SH-SY5Y (cell line): ENCODE results near the gene STK35.

Experiments
- GATA2 ChIP-seq: IDR thresholded peaks from 2 replicates; pipeline ENCODE4 v1.6.1; 2011; ENCODE audit warnings: mild to moderate bottlenecking, low read depth, low read length
- GATA3 ChIP-seq: IDR thresholded peaks from 2 replicates; pipeline ENCODE4 v1.6.1; 2011; ENCODE audit warnings: low read depth, mild to moderate bottlenecking, low read length, moderate library complexity

DNA sequence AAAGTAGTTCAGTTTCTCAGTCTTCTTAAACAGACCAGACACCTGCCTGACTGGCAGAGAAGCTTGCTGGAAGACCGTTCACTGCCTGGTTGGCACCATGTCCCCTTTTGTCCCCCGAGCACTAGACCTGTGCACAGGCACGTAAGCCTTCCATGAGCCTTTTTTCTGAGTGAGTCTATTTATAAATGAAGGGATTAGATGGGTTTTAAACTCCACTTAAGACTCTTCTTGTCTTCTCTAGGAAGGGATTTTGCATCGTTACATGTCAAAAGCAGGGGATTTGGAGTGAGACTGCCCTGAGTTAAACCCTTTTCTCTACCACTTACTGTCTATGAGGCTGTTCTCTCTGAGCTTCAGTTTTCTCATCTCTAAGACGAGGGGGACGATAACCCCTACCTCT lies 37.6 kb downstream of the STK35 start:
- TF ChIP-seq GATA2 (no peak), GATA3 (no peak)
